WTC11 (cell line): Measurements from ENCODE around the gene NOL12. TPM values are rescaled to one million over a fixed set of nuclear protein-coding genes. Genes with fewer than 3 reads are reported as not detected.

Experiments used
- ATAC-seq: fragments of 200-7000 bp; cut with Tn5 transposase; 2 replicates; pipeline ENCODE4 v1.10.0; 2021; ENCODE audit warnings: mild to moderate bottlenecking, moderate library complexity
- CTCF ChIA-PET: fragments of 300-600 bp; sonication (Branson Sonifier 250); formaldehyde crosslinking; loops from one replicate; lab custom pipeline; 2021; ENCODE audit warnings: antibody characterized with exemption; lab: Charles Lee
- POLR2A ChIA-PET: fragments of 350-600 bp; sonication (Branson Sonifier 250); formaldehyde crosslinking; loops from one replicate; lab custom pipeline; 2021; ENCODE audit warnings: antibody characterized with exemption; lab: Charles Lee
- DNase-seq: peaks from one replicate; pipeline ENCODE4 v3.0.0; 2021; ENCODE audit warnings: low spot score
- H3K27ac Mint-ChIP-seq: 2 replicates; pipeline ENCODE4 v1.8.0; 2021; ENCODE audit warnings: mixed read lengths
- H3K27me3 Mint-ChIP-seq: 2 replicates; pipeline ENCODE4 v1.8.0; 2021; ENCODE audit warnings: low read depth, mild to moderate bottlenecking, moderate library complexity, mixed read lengths
- H3K36me3 Mint-ChIP-seq: 2 replicates; pipeline ENCODE4 v1.8.0; 2021; ENCODE audit warnings: mixed read lengths
- H3K4me1 Mint-ChIP-seq: 2 replicates; pipeline ENCODE4 v1.8.0; 2022; ENCODE audit warnings: mixed read lengths
- H3K4me3 Mint-ChIP-seq: 2 replicates; pipeline ENCODE4 v1.8.0; 2021; ENCODE audit warnings: mild to moderate bottlenecking, moderate library complexity, mixed read lengths
- H3K9me3 Mint-ChIP-seq: 2 replicates; pipeline ENCODE4 v1.8.0; 2021; ENCODE audit warnings: mixed read lengths
- ATF2 ChIP-seq: sonication (generic); formaldehyde crosslinking; IDR thresholded peaks from 2 replicates; pipeline ENCODE4 v1.8.1; 2022; ENCODE audit warnings: low read depth, missing genetic modification reagents, borderline replicate concordance
- CBFB ChIP-seq: sonication (generic); formaldehyde crosslinking; IDR thresholded peaks from 2 replicates; pipeline ENCODE4 v1.8.1; 2022; ENCODE audit warnings: mild to moderate bottlenecking, low read depth, missing genetic modification reagents
- NFATC4 ChIP-seq: fragments of 250-450 bp; sonication (Bioruptor Pico); IDR thresholded peaks from 2 replicates; pipeline ENCODE4 v1.9.0; 2021; ENCODE audit warnings: mild to moderate bottlenecking
- RORB ChIP-seq: fragments of 250-450 bp; sonication (Bioruptor Pico); IDR thresholded peaks from 2 replicates; pipeline ENCODE4 v1.9.0; 2021; ENCODE audit warnings: mild to moderate bottlenecking
- SP1 ChIP-seq: sonication (generic); formaldehyde crosslinking; conservative IDR thresholded peaks from 2 replicates; pipeline ENCODE4 v1.8.1; 2022; ENCODE audit warnings: missing genetic modification reagents
- total RNA-seq: library from RNA; stranded (reverse); gene quantifications from 3 replicates; pipeline ENCODE4 v1.2.3, GENCODE V29; 2021
- TF ChIP-seq, protein P1 (sequence below): sonication (generic); formaldehyde crosslinking; IDR thresholded peaks from 2 replicates; pipeline ENCODE4 v1.8.0; 2022; ENCODE audit warnings: missing genetic modification reagents
- TF ChIP-seq, protein P2 (sequence below): sonication (generic); formaldehyde crosslinking; IDR thresholded peaks from 2 replicates; pipeline ENCODE4 v1.8.1; 2023; ENCODE audit warnings: mild to moderate bottlenecking, missing genetic modification reagents
- TF ChIP-seq, protein P3 (sequence below): sonication (generic); formaldehyde crosslinking; IDR thresholded peaks from 2 replicates; pipeline ENCODE4 v1.8.1; 2023; ENCODE audit warnings: mild to moderate bottlenecking, missing genetic modification reagents, borderline replicate concordance
- TF ChIP-seq, protein P4 (sequence below): sonication (generic); formaldehyde crosslinking; conservative IDR thresholded peaks from 2 replicates; pipeline ENCODE4 v1.8.1; 2022; ENCODE audit warnings: mild to moderate bottlenecking, missing genetic modification reagents
- TF ChIP-seq, protein P5 (sequence below): sonication (generic); formaldehyde crosslinking; conservative IDR thresholded peaks from 2 replicates; pipeline ENCODE4 v1.8.1; 2023; ENCODE audit warnings: mild to moderate bottlenecking, low read depth, missing genetic modification reagents, moderate library complexity
- TF ChIP-seq, protein P6 (sequence below): sonication (generic); formaldehyde crosslinking; IDR thresholded peaks from 2 replicates; pipeline ENCODE4 v1.8.1; 2023; ENCODE audit warnings: mild to moderate bottlenecking, moderate library complexity, missing genetic modification reagents
- TF ChIP-seq, protein P7 (sequence below): sonication (generic); formaldehyde crosslinking; IDR thresholded peaks from 2 replicates; pipeline ENCODE4 v1.8.0; 2022; ENCODE audit warnings: mild to moderate bottlenecking, missing genetic modification reagents
- TF ChIP-seq, protein P8 (sequence below): fragments of 250-450 bp; sonication (Bioruptor Pico); IDR thresholded peaks from 2 replicates; pipeline ENCODE4 v1.9.0; 2021; ENCODE audit warnings: moderate library complexity, mild to moderate bottlenecking, inconsistent platforms, borderline replicate concordance

The NOL12 gene
- total RNA-seq, 1 experiment from 2014 or later, result 24.9 TPM

- H3K27ac Mint-ChIP-seq, result no peak overlapping the region
- DNase-seq (no peak), ATAC-seq (no peak)
- H3K36me3 Mint-ChIP-seq, result peaks cover 13% of the 10 kb centered on the region
- no peaks in the 10 kb centered on the region for H3K4me1 Mint-ChIP-seq
- CTCF ChIA-PET, result interaction anchor here (0.9 to 1.6 kb wide), 11 partner anchors 22 to 127 kb away, joined by 3 to 9 read pairs (median 4); partner anchors contain the start of gene GGA1
- no peaks in the 10 kb centered on the region for H3K9me3 Mint-ChIP-seq
- TF ChIP-seq RORB (CRISPR knock-in tag), result no peak
- no peak for TF ChIP-seq ATF2 (CRISPR knock-in tag)
- TF ChIP-seq, protein P1, sequence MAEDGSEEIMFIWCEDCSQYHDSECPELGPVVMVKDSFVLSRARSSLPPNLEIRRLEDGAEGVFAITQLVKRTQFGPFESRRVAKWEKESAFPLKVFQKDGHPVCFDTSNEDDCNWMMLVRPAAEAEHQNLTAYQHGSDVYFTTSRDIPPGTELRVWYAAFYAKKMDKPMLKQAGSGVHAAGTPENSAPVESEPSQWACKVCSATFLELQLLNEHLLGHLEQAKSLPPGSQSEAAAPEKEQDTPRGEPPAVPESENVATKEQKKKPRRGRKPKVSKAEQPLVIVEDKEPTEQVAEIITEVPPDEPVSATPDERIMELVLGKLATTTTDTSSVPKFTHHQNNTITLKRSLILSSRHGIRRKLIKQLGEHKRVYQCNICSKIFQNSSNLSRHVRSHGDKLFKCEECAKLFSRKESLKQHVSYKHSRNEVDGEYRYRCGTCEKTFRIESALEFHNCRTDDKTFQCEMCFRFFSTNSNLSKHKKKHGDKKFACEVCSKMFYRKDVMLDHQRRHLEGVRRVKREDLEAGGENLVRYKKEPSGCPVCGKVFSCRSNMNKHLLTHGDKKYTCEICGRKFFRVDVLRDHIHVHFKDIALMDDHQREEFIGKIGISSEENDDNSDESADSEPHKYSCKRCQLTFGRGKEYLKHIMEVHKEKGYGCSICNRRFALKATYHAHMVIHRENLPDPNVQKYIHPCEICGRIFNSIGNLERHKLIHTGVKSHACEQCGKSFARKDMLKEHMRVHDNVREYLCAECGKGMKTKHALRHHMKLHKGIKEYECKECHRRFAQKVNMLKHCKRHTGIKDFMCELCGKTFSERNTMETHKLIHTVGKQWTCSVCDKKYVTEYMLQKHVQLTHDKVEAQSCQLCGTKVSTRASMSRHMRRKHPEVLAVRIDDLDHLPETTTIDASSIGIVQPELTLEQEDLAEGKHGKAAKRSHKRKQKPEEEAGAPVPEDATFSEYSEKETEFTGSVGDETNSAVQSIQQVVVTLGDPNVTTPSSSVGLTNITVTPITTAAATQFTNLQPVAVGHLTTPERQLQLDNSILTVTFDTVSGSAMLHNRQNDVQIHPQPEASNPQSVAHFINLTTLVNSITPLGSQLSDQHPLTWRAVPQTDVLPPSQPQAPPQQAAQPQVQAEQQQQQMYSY, result no peak
- TF ChIP-seq, protein P2, sequence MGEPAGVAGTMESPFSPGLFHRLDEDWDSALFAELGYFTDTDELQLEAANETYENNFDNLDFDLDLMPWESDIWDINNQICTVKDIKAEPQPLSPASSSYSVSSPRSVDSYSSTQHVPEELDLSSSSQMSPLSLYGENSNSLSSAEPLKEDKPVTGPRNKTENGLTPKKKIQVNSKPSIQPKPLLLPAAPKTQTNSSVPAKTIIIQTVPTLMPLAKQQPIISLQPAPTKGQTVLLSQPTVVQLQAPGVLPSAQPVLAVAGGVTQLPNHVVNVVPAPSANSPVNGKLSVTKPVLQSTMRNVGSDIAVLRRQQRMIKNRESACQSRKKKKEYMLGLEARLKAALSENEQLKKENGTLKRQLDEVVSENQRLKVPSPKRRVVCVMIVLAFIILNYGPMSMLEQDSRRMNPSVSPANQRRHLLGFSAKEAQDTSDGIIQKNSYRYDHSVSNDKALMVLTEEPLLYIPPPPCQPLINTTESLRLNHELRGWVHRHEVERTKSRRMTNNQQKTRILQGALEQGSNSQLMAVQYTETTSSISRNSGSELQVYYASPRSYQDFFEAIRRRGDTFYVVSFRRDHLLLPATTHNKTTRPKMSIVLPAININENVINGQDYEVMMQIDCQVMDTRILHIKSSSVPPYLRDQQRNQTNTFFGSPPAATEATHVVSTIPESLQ (CRISPR knock-in tag), result no peak
- TF ChIP-seq, protein P3, sequence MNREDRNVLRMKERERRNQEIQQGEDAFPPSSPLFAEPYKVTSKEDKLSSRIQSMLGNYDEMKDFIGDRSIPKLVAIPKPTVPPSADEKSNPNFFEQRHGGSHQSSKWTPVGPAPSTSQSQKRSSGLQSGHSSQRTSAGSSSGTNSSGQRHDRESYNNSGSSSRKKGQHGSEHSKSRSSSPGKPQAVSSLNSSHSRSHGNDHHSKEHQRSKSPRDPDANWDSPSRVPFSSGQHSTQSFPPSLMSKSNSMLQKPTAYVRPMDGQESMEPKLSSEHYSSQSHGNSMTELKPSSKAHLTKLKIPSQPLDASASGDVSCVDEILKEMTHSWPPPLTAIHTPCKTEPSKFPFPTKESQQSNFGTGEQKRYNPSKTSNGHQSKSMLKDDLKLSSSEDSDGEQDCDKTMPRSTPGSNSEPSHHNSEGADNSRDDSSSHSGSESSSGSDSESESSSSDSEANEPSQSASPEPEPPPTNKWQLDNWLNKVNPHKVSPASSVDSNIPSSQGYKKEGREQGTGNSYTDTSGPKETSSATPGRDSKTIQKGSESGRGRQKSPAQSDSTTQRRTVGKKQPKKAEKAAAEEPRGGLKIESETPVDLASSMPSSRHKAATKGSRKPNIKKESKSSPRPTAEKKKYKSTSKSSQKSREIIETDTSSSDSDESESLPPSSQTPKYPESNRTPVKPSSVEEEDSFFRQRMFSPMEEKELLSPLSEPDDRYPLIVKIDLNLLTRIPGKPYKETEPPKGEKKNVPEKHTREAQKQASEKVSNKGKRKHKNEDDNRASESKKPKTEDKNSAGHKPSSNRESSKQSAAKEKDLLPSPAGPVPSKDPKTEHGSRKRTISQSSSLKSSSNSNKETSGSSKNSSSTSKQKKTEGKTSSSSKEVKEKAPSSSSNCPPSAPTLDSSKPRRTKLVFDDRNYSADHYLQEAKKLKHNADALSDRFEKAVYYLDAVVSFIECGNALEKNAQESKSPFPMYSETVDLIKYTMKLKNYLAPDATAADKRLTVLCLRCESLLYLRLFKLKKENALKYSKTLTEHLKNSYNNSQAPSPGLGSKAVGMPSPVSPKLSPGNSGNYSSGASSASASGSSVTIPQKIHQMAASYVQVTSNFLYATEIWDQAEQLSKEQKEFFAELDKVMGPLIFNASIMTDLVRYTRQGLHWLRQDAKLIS (CRISPR knock-in tag), result no peak
- TF ChIP-seq, protein P4, sequence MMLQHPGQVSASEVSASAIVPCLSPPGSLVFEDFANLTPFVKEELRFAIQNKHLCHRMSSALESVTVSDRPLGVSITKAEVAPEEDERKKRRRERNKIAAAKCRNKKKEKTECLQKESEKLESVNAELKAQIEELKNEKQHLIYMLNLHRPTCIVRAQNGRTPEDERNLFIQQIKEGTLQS (CRISPR knock-in tag), result no peak
- TF ChIP-seq, protein P5, sequence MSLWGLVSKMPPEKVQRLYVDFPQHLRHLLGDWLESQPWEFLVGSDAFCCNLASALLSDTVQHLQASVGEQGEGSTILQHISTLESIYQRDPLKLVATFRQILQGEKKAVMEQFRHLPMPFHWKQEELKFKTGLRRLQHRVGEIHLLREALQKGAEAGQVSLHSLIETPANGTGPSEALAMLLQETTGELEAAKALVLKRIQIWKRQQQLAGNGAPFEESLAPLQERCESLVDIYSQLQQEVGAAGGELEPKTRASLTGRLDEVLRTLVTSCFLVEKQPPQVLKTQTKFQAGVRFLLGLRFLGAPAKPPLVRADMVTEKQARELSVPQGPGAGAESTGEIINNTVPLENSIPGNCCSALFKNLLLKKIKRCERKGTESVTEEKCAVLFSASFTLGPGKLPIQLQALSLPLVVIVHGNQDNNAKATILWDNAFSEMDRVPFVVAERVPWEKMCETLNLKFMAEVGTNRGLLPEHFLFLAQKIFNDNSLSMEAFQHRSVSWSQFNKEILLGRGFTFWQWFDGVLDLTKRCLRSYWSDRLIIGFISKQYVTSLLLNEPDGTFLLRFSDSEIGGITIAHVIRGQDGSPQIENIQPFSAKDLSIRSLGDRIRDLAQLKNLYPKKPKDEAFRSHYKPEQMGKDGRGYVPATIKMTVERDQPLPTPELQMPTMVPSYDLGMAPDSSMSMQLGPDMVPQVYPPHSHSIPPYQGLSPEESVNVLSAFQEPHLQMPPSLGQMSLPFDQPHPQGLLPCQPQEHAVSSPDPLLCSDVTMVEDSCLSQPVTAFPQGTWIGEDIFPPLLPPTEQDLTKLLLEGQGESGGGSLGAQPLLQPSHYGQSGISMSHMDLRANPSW (CRISPR knock-in tag), result no peak
- TF ChIP-seq SP1, result no peak
- TF ChIP-seq CBFB (CRISPR knock-in tag), result no peak
- TF ChIP-seq, protein P6, sequence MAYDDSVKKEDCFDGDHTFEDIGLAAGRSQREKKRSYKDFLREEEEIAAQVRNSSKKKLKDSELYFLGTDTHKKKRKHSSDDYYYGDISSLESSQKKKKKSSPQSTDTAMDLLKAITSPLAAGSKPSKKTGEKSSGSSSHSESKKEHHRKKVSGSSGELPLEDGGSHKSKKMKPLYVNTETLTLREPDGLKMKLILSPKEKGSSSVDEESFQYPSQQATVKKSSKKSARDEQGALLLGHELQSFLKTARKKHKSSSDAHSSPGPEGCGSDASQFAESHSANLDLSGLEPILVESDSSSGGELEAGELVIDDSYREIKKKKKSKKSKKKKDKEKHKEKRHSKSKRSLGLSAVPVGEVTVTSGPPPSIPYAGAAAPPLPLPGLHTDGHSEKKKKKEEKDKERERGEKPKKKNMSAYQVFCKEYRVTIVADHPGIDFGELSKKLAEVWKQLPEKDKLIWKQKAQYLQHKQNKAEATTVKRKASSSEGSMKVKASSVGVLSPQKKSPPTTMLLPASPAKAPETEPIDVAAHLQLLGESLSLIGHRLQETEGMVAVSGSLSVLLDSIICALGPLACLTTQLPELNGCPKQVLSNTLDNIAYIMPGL (CRISPR knock-in tag), result no peak
- TF ChIP-seq, protein P7, sequence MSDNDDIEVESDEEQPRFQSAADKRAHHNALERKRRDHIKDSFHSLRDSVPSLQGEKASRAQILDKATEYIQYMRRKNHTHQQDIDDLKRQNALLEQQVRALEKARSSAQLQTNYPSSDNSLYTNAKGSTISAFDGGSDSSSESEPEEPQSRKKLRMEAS, result no peak
- TF ChIP-seq, protein P8, sequence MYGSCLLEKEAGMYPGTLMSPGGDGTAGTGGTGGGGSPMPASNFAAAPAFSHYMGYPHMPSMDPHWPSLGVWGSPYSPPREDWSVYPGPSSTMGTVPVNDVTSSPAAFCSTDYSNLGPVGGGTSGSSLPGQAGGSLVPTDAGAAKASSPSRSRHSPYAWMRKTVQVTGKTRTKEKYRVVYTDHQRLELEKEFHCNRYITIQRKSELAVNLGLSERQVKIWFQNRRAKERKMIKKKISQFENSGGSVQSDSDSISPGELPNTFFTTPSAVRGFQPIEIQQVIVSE (CRISPR knock-in tag), result no peak
- no peak for TF ChIP-seq NFATC4 (CRISPR knock-in tag)
- peaks cover 82% of the 10 kb centered on the region for H3K27me3 Mint-ChIP-seq
- POLR2A ChIA-PET, result interaction anchor here (1.0 kb wide), 1 partner anchor 13 kb away, joined by 4 read pairs; no protein-coding TSS in a partner anchor
- no peak overlapping the region for H3K4me3 Mint-ChIP-seq
These were observed 48.2 kb downstream of the NOL12 start for GRCh38 chr22:37734402-37734700.
